Stimulated activated CD8-positive, alpha-beta memory T cell treated with anti-CD3 and anti-CD28 coated beads, Interleukin-12 subunit alpha, Interleukin-12 subunit beta, amount 100 ng/mL, for 1 hour (primary cell): ENCODE results near the gene GRAMD1A.
"Not testable (repeated sequence)": the region's sequence is repeated elsewhere in the genome, so short reads cannot be mapped to it uniquely, and the experiment has no call there.

Experiments
- DNase-seq: peaks from one replicate; pipeline ENCODE4 v3.0.0-alpha.2; 2020; ENCODE audit warnings: low read depth

GRAMD1A gene

GRCh38 chr19:35038623-35039512 is 38.7 kb downstream of the GRAMD1A start:
- DNase-seq, result no peak

GRCh38 chr19:35039881-35040825 is 40.0 kb downstream of the GRAMD1A start:
- no peak for DNase-seq

GRCh38 chr19:35040826-35041547 is 40.9 kb downstream of the GRAMD1A start:
- DNase-seq, result no peak

DNA sequence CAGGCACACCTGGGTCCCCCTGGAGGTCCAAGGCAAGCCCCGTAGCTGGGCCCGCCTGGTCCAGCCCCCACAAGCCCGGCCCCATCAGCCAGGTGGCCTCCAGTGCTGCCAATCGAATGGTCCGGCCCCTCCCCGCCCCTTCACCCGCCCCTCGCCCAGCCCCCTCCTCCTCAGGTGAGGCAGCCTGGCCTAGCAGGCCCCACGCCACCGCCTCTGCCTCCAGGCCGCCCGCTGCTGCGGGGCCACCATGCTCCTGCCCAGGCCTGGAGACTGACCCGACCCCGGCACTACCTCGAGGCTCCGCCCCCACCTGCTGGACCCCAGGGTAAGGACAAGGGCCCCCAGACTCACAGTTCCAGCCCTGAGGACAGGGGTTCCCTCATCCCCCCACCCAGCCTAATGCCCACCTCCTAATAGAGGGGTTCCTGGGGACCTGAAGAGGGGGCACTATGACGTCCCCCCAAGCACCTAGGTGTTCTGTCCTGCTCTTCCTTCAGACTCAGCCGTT is 41.5 kb downstream of the GRAMD1A start, which contains the start of gene HPN:
Gene HPN (plus strand): TSS at position 174 of the 508 bp plus-strand sequence. CDS start 786 bp downstream, outside the sequence.
- no peak for DNase-seq

DNA sequence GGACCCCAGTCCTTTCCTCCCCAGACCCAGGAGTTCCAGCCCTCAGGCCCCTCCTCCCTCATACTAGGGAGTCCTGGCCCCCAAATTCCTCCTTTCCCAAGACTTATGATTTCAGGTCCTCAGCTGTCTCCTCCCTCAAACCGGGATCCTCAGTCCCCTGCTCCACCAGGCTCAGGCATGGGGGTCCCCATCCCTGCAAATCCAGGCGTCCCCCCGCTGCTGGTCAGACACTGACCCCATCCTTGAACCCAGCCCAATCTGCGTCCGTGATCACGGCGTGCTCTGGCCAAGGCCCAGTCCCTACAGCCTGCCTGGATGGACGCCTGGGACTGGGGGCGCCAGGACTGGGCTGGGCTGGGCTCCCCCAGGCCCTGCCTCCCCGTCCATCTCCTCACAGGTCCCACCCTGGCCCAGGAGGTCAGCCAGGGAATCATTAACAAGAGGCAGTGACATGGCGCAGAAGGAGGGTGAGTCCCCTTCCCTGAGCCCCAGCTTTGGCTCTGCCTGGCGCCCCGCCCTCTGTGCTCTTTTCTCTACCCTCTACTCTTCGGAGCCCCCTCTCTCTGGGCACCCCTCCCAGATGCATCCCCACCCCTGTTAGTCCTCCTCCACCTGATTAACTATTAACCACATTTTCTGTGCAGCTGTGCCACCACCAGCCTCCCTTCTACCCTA is 42.1 kb downstream of the GRAMD1A start:
- no peak for DNase-seq

- no peak for DNase-seq
Observed at GRCh38 chr19:35042954-35043604, 43.0 kb downstream of the GRAMD1A start.

- no peak for DNase-seq
Observed at GRCh38 chr19:35043906-35044305, 43.8 kb downstream of the GRAMD1A start.

DNA sequence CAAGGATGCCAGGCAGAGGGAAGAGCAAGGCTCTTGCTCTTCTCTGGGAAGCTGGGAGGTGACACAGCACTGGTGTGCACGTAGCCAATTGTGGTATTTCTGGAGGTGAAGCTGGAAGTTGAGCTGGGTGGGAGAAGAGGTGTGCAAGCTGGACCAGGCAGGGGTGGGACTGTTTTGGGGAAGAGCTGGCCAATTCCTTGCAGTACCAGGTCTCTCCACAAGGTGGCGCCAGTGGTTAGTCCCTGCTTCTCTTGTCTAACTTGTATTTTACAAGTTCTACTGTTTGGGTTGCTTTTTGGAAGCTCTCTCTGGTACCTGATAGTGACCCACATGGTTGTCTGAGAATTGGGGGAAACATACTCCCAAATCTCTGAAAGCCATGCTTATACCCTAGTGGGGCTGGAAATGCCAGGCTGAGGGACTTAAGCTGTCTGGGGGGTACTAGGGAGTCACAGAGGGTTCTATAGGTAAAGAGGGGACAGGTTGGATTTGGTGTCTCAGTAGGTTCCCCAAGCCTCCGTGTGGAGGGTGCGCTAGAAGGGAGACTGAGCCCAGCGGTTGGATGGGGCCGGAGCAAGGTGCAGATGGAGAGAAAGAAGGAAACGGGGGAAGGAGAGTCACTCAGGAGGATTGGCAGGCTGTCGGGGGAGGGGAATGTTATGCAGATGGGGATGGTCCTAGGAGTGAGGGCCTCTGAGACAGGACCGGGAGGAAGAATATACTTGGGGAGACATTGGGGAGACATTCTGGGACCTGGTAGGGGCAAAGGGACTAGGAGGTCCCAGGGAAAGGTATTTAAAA is 44.4 kb downstream of the GRAMD1A start:
- peak; percentile 40 for DNase-seq

DNA sequence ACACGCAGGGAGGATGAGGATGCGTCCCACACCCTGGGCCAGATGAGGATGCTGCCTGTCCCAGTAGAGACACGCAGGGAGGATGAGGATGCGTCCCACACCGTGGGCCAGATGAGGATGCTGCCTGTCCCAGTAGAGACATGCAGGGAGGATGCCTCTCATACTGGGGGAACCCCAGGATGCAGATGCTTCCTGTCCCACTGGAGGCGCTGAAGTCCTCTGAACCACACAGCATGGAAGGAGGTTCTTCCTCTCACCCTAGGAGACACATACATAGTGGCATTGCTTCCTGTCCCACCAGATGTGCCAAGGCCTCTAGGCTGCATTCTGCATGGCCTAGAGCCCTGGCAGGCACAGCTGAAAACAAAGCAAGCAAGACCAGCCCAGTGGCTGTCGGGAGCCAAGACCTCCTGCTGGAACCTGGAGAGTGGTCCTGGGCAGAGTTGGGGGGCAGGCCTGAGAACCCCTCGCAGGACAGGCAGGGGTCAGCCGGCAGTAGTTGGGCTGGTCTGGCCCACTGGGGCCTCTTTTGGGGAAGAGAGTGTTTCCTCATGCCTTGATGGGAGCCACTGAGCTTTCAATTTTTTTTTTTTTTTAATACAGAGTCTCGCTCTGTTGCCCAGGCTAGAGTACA is 45.7 kb downstream of the GRAMD1A start:
- DNase-seq, result no peak

DNA sequence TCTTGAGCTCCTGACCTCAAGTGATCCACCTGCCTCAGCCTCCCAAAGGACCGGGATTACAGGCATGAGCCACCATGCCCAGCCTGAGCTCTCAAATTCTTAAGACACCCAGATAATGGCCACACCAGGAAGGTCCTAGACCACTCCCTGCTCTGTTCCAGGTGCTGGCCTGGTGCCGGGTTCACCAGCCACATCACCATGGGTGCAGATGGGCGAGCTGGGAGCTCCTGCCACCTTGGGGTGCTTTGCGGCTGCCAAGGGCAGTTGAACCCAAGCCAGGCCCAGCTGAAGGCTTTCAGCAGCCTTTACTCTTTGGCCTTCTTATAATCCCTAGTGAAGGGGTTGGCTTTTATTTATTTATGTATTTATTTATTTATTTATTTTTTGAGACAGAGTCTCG is 46.3 kb downstream of the GRAMD1A start:
- no peak for DNase-seq

GRCh38 chr19:35048911-35049411 is 48.8 kb downstream of the GRAMD1A start:
- no peak for DNase-seq

GRCh38 chr19:35049456-35049855 is 49.3 kb downstream of the GRAMD1A start:
- DNase-seq, result no peak

- not testable (repeated sequence) for DNase-seq
Observed at GRCh38 chr19:35050662-35051061, 50.5 kb downstream of the GRAMD1A start.

- DNase-seq, result not testable (repeated sequence)
Observed at GRCh38 chr19:35051268-35051667, 51.1 kb downstream of the GRAMD1A start.

- no peak for DNase-seq
Observed at GRCh38 chr19:35051796-35052195, 51.7 kb downstream of the GRAMD1A start.

DNA sequence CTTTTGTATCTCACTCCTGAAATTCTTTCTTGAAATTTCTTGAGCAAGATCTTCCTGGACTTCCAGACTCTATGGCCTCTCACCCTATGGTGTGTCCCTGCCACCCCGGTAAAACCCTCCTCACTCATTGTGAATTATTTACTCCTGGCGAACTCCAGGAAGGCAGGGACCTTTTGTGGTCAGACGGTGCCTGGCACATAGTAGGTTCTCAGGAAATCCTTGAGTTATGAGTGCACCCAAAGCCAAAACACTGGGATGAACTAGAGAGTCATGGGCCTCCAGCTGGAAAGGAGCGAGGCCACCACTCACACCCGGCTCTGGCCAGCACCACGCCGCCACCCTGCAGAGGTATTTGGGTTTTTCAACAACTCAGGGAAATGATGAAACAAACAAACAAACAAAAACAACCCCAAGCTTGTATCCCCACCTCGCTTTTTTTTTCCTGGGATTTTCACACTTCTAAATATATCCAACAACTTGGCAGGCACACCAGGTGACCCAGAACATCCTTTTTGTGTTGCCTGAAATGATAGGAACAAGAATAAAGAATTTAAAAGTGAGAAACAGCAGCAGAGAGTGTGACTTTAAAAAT is 52.6 kb downstream of the GRAMD1A start:
- no peak for DNase-seq

DNA sequence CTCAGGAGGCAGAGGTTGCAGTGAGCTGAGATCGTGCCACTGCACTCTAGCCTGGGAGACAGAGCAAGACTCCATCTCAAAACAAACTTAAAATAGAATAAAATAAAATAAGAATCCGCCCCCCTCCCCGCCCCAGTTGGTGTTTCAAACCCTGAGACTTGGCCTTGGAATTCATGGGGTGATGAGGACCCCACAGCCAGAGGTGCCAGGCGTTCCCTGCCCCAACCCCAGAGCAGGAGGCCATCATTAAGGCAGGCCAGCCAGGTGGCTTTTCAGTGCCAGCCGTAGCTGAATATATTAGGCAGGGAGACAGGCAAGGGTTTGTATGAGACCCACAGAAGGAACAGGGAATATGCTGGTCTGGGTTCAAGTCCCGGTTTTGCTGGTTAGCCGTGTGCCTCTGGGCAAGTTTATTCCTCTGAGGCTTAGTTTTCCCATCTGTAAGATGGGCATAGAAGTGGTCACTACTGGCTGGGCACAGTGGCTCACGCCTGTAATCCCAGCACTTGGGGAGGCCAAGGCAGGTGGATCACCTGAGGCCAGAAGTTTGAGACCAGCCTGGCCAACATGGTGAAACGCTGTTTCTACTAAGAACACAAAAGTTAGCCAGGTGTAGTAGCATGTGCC is 53.7 kb downstream of the GRAMD1A start:
- no peak for DNase-seq

DNA sequence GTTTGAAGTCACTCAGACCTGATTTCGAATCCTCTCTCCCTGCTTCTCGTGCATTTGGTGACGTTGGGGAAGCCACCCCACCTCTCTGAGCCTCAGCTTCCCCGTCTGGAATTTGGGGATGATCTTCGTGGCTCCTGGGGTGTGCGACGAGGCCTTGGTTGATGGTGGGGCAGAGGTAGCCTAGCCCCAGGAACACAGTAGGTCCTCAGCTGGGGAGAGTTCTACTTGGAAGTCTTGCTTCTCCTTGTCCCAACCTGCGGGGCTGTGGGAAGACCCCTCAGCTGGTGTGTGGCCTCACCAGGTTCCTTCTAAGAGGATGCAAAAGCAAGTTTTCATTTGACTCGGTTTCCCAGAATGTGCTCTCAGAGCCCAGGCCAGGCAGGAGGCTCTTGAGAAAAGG is 54.5 kb downstream of the GRAMD1A start:
- DNase-seq, result no peak
